HG03432 (cell line): ENCODE measurements around the gene PARD3.
"Not testable (repeated sequence)": the region's sequence is repeated elsewhere in the genome, so short reads cannot be mapped to it uniquely, and the experiment has no call there.

ENCODE experiments used
- ATAC-seq: cut with Tn5 transposase; IDR thresholded peaks from one replicate; pipeline ENCODE4 v1.9.1; 2021; ENCODE audit warnings: mild to moderate bottlenecking, moderate library complexity; ENCODE audit not compliant: unreplicated experiment

The PARD3 gene

DNA sequence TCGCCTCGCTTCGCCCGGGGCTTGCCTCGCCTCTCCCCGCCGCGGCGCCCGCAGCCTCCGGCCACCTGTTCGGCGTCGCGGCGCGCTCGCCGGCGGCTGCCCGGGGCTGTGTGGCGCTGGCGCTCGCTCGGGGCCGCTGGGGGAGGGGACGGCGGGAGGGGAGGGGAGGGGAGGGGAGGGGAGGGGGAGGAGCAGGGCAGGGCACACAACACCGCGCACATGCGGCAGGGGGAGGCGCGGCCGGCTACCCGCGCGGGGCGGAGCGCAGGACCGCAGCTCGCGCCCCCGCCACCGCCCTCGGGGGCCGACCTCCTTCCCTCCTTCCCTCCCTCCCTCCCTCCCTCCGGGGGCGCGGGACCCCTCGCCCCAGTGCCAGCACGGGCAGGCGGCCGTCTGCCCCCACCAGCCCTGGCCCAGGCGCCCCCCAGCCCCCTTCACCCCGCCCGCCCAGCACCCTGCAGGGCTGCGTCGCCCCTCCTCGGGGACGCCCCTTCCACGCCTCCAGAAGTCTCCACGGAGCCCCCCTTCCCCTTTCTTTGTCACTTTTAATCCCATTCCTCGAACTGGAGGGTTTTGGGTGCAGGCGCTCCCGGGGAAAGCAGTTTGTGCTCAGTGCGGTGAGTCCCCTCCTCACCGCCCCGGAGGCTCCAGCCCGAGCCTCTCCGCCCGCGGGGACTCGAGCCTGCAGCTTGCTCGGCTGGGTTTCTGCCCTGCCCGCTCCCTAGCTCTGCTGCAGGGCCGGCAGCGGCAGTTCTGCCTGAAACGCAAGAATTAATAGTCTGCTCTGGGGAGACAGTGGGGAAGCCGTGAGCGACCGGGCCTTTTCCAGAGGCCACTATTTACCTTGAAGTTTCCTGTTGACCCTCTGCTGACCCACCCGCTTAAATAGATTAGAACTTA is at the start of gene PARD3:
Gene PARD3 (minus strand): TSS at position 112 of the 900 bp plus-strand sequence. CDS start 301 bp downstream, outside the sequence.
- peak; percentile 64 for ATAC-seq

DNA sequence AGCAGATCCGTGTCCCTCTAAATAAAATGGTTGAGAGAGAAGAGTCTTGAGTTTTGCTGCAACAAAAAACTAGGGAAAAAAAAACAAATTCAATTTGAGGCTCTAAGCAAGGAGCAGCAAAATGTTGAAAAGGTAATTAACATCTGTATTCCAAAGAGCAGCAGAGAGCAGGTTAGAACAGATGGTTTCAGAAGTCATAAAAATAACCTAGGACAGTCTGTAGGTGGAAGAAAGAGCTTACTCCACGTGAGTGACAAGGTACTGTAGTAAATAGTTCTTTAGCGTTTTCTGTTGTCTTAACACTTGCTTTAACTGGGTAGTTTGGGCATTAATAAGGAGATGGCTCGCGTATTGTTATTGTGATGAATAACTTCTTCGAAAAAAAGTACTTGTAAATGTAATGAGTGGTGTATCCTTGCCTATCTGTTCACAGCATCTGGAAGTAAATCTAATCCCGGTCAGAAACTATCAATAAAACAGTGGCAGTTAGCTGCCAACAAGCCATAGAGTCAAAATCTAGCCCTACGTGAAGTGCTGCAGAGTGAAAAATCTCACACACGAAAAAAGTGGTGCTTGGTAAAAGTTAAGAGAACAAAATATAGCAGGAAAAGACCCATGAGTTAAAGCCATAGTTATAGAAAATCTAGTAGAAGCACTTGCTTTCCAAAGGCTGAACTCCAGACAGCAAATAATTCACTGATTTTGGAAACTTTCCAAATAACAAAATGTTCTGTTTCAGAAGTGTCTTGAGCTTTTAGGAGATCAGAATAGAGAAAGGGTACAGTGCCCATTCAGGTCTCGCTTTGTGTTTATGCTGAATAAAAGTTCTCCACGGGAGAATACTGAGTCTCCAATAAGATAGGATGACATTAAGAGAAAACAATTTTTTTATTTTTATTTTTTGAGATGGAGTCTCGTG is 49.3 kb upstream of the PARD3 start:
- no peak for ATAC-seq

DNA sequence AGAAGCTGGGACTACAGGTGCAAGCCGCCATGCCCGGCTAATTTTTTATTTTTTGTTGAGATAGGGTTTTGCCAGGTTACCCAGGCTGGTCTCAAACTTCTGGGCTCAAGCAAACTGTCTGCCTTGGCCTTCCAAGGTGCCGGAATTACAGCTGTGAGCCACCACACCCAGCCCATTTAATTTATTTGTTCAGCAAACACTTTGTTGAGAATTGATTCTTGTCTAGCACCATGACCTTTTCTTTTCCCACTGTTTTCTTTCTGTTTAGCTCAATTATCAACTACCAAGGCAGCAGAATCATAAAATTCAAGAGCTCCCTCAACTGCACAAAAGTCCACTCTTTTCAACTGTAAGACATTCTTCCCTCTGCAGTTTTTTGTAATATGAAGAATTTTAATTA is 47.8 kb upstream of the PARD3 start:
- no peak for ATAC-seq

- ATAC-seq = no peak
These were observed 46.4 kb upstream of the PARD3 start for GRCh38 chr10:34861293-34862021.

- no peak for ATAC-seq
These were observed 44.1 kb upstream of the PARD3 start for GRCh38 chr10:34859170-34859569.

- ATAC-seq = no peak
These were observed 42.9 kb upstream of the PARD3 start for GRCh38 chr10:34858003-34858402.

GRCh38 chr10:34854147-34854601 is 39.1 kb upstream of the PARD3 start:
- no peak for ATAC-seq

- no peak for ATAC-seq
These were observed 38.3 kb upstream of the PARD3 start for GRCh38 chr10:34853357-34853756.

GRCh38 chr10:34850558-34850957 is 35.5 kb upstream of the PARD3 start:
- ATAC-seq = no peak

DNA sequence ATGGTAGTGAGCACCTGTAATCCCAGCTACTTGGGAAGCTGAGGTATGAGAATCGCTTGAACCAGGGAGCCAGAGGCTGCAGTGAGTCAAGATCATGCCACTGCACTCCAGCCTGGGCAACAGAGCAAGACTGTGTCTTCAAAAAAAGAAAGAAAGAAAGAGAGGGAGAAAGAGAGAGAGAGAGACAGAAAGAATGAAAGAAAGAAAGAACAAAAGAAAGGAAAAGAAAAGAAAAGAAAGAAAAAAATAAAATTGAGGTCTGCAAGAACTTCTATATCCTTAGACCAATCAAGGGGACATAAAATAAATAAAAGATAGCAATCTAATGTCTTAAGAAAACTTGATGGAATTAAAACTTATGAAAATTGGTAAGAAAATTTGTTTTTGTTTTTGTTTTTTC is 34.9 kb upstream of the PARD3 start:
- ATAC-seq = no peak

GRCh38 chr10:34845070-34845469 is 30.0 kb upstream of the PARD3 start:
- ATAC-seq = no peak

DNA sequence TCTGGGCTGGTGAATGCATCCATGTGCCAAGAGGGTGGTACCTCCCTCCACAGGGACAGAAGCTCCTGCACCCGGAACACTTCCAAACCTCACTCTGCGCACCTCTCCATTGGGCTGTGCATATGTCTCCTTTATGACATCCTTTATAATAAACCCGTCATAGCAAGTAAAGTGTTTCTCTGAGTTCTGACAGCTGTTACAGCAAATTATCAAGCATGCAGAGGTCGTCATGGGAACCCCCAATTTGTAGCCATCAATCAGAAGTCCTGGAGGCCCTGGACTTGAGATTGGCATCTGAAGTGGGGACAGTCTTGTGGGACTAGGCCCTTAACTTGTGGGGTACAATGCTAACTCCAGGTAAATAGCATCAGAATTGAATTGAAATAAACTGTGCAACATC is 29.4 kb upstream of the PARD3 start:
- no peak for ATAC-seq

DNA sequence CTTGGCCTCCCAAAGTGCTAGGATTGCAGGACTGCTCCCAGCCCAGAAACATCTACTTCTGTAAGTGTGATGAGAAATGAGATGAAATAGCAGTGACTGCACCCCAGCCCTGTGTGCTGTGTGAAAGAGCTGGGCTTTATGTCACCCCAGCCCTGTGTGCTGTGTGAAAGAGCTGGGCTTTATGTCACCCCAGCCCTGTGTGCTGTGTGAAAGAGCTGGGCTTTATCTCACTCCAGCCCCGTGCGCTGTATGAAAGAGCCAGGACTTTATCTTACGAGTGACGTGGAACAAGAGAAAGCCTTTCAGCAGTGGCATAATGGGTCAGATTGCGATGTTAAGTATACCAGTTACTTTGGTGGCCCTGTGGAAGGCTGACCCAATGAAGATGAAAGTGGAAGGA is 28.4 kb upstream of the PARD3 start:
- ATAC-seq = not testable (repeated sequence)

DNA sequence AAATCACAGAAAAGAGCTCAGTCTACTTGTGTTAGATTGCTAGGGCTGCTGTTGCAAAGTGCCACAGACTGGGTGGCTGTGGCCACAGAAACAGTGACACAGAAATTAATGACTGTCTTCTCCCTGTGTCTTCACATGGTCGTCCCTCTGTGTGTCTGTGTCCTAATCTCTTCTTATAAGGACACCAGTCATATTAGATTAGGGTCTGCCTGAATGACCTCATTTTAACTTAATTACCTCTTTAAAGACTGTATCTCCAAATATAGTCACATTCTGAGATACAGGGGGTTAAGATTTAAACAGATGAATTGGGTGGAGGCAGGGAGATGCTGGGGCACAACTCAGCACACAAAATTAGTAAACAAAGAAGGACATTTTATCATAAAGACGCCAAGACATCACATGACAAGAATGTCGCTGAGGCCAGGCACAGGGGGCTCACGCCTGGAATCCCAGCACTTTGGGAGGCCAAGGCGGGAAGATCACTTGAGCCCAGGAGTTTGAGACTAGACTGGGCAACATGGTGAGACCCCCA is 23.3 kb upstream of the PARD3 start:
- no peak for ATAC-seq

DNA sequence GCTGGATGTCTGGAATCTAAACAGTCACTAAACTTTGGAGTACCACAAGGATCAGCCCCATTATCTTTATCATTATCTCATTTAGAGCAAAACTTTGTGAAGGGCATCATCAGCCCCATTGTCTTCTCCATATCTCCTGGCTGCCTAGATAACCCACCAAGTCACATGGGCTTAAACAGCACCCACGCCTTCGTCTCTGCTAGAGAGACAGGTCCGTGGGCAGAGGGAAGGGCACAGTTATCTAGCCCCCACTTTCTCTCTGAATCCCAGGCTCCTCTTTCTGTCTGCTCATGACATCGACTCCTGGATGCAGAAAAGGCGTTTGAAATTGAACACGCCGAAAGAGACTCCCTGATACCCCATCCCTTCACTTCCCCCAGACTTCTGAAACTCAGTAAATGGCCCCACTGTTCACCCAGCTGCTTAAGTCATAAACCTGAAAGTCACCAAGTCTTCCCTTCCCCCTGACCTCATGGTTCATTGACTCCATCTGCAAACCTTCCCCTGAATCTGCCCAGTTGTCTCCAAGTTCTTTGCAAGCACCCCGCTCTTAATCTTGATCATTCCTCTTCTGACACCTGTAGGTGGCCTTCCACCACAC is 20.9 kb upstream of the PARD3 start:
- ATAC-seq = peak; percentile 91

DNA sequence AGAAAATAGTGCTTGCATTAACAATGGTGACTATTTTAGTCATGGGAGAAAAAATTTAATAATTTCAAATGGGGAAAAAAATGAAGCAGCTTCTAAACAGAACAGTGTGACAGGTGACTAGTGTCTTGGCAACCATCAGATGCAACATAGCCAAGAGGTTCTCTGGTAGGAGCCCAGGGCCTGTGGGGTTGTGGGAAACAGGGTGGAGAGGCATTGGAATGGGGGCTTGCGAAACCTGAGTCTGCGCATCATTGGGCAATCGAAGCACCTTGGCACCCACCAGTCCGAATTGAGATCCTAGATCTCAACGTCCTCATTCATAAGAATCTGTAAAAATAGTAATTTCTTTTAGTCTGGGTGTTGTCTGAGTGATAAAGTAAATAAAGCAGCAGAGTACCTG is 19.2 kb upstream of the PARD3 start:
- ATAC-seq = no peak

DNA sequence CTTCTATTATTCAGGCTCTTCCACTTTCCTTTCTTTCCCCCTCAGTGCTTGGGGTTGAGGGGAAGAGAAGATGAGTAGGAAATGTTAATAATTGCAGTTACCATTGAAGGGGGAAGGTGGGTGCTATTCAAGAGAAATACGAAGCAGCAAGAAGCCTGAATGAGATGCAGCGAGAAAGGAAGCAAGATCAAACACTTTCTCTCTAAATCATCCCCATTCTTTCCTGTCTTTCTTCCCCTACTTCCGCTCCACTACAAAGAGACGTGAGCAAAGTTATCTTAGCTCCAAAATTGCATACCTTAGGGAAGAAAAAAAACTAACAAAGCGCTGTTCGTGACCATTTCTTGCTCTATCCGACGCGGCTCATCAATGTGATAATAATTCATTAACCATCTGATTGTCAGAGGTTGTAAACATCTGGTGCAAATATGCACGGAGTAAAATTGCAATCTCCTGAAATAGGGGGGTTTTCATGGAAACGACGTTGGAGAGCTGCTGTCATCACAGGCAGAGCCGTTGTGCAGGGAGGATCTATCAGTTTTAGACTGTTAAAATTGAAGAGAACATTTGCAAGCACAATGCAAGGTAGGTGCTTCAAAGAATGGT is 15.2 kb upstream of the PARD3 start:
- no peak for ATAC-seq

DNA sequence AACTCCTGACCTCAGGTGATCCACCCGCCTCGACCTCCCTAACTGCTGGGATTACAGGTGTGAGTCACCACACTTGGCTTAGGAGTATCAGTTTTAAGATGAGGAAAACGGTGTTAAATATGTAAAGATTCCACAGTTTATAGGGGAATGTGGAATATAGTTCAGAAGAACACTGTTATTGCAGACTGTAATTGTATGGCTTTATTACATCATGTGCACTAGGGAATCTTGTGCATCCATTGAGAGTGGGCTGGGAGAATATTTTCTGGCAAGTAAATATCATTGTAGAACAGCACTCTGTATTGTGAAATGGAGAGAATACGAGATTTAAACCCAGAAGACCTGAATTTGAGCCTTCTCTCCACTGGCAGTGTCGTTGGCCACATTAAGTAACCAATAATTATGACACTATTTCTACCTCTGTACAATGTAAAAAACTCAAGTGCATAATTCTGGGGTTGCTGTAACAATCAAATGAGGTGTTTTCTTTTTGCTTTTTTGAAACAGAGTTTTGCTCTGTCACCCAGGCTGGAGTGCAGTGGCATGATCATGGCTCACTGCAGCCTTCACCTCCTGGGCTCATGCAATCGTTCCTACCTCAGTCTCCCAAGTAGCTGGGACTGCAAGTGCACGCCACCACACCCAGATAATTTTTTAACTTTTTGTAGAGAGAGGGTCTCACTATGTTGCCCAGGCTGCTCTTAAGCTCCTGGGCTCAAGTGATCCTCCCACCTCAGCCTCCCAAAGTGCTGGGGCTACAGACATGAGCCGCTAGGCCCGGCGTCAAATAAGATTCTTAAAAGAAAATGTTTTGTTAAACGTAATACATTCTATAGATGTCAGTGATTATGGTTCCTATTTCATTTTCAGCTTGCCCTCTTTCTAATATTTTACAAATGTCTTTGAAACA is 12.0 kb upstream of the PARD3 start:
- ATAC-seq = no peak

DNA sequence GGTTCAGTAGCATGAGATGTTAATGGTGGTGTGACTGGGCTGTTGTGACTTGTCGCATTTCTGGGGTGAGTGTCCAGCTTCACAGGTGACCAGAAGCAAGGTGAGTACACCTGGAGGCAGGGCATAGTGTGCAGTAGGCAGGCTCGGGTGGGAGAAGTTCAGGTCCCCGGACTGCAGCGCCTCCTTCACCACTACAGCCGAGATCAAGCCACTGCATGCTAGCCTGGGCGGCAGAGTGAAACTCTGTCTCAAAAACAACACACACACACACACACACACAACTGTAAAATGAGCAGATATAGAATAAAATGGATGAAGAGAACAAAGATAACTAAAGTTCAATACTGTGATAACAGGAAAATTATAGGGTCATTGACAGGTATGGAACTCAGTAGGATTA is 11.1 kb upstream of the PARD3 start:
- ATAC-seq = peak; percentile 42
